Fibroblast of skin of left quadriceps (primary cell): Measurements from ENCODE around the gene ATP6V1F.

Experiments used
- DNase-seq, 2 experiments: peaks; one replicate each; pipeline ENCODE4 v3.0.0-alpha.2; 2013; ENCODE audit warnings: low read depth in 2 of 2

The ATP6V1F gene

DNA sequence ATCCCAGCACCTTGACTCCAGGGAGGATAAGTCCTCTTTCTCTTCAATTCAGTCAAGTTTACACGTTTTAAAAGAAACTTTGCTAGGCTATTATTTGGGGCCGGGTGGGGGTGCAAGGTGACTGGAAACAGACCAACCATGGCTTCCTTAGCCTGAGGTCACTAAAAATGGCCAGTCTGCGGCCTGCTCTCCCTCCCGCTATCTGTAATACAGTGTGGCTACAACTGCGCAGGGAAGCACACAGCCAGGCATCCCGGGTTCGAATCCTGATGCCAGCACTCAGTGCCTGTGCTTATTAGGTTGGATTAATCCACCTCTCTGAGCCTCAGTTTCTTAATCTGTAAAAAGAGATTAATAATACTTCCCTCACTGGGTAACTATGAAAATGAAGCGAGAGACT is 19.5 kb downstream of the ATP6V1F start:
- DNase-seq: no peak

DNA sequence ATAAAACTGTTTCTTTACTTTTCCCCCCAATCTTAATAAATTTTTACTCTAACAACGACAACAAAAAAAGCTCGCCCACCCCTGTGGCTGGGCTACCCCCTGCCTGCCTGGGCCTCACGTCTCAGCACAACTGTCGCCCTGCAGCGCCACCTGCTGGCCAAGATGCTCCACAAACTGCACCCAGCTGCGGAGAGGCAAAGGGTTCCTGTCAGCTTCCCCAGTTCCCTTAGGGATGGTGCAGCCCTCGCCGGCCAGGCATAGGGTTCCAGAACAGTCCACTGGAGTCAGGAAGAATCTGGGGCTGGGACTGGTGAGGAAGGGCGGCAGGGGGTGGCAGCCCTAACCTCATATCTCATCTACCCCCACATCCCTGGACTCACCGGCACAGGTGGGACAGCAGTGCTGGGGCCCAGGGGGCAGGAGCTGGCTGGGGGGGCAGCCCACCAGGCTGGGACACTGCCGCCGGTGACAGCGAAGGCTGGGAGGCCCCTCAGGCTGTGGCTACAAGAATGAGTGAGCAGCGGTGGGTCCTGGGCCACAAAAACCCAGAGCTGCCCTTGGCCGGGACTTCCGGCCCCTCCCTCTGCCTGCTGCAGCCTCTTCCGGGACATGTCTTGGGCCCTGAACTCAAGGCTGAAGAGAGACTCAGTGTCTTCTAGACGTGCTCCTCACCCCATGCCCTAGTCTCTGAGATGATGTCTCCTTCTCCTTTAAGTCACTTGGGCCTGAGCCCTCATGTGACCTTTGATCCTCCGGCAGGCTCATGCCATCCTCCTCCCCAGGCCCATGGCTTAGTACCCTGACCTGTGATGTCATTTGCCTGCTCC is 21.2 kb downstream of the ATP6V1F start:
- peak; percentile 21 to 22 for DNase-seq

DNA sequence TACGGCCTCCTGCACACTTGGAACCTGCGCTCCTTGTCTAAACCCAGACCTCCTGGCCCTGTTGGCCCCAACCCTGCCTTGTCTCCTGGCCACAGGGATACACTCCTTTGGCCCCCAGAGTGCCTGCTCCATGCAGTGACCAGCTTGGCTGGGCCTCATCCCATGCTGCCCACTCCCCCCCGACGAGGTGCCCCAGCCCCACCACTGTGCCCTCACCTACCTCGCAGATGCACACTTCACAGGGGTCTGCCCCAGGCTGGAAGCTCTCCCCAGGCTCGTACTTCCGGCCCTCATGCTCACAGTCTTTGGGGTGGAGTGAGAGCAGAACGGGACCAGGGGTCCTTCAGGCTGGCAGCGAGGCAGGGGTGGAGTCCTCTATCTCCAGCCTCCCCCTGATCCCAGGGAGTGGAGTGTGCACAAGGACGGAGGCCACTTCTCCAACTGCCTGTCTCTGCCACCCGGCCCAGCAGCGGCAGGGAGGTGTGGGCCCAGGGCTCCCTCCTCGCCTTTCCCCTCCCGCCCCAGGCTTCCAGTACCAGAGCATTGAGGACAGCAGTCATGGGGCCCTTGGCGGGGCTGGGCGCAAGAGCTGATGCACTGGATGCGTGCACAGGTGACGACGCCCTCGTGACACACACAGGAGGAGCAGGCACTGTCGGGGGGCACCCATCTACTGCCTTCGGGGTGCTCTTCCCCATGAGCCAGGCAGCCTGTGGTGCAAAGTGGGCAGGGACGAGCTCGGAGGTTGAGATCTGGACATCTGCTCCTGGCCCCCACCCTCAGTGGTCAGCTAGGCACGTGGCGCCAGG is 22.1 kb downstream of the ATP6V1F start:
- no peak for DNase-seq

DNA sequence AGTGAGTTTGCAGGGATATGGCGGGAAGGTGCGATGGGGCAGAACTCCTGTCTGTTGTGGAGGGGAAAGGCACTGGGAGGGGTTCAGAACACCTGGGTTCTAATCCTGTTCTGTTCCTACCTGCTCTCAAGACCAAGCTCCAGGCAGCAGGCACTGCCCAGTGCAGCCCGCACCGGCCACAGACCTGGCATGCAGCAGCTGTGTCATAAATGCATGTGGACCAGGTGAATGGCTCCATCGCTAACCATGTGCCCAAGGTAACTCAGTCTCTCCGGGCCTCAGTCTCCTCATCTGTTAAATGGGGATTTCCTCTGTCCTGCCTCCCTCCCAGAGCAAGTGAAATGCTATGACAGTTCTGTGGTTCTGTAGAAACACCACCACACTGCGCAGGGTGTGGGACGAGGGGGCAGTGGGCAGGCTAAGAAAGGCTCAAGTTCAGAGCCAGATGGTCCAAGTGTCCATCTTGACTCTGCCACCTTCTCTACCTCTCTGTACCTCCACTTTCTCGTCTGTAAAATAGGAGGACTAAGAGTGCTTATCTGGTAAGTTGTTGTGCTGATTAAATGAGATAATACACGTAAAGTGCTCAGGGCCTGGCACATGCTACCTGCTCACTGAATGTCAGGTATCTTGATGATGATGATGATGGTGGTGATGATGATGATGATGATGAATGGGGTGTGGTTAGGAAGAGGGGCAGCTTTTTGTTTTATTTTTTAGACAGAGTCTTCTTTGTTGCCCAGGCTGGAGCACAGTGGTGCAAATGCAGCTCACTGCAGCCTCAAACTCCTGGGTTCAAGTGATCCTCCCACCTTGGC is 22.9 kb downstream of the ATP6V1F start:
- DNase-seq: no peak

DNA sequence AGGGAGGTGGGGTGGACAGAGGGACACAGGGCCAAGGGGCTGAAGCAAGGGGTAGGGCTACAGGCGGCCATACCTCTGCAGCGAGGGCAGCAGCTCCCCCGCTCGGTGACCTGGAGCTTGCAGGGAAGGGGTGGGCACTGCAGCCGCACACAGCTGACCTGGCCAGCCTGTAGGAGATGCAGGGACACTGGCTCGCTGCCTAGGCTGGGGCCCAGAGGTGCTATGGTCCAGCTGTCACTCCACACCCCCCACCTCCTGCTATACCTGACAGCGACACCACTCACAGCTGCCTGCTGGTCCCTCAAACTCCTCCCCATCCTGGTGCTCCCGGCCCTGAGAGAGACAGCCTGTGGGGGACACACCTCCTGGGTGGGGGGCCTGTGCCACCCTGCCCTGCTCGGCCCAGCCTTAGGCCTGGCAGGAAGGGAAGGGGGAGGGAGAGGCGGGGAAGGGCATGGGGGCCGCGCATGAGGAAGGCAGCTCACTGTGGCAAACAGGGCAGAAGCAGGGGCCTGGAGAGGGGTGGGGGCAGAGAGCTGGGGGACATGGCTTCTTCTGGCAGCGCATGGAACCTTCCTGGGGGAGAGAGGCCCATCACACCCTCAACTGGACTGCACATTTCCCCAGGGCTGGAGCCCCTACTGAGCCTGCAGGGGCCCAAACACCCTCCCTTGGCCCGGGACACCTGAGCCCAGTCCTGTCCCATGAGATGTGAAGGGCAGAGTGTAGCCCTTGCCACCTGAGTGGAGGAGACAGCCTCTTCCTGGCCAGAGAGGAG is 23.9 kb downstream of the ATP6V1F start:
- no peak for DNase-seq

DNA sequence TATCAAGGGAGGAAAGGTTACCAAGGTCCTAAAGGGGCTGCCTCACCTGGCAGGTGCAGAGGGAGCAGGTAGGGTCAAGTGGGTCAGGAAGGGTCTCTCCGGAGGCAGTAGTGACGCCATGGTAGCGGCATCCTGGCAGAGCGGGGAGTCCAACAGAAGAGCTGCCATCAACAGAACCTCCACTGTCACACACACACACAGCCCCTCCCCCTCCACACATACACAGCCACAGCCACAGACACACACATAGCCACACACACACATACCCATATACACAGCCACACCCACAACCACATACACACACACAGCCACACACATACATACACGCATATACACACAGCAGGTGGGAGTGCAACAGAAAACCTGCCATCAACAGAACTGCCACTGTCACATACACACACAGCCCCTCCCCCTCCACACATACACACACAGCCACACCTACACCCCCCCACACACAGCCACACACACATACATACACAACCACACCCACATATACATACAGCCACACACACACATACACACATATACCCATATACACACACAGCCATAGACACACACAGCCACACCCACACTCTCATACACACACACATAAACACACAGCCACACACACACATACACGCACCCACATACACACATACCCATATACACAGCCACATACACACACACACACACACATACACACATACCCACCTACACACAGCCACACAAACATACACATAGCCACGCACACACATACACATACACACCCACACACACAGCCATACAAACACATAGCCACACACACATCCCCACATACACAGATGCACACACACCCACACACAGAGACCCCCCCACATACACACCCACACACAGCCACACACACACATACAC is 24.7 kb downstream of the ATP6V1F start:
- DNase-seq: no peak

DNA sequence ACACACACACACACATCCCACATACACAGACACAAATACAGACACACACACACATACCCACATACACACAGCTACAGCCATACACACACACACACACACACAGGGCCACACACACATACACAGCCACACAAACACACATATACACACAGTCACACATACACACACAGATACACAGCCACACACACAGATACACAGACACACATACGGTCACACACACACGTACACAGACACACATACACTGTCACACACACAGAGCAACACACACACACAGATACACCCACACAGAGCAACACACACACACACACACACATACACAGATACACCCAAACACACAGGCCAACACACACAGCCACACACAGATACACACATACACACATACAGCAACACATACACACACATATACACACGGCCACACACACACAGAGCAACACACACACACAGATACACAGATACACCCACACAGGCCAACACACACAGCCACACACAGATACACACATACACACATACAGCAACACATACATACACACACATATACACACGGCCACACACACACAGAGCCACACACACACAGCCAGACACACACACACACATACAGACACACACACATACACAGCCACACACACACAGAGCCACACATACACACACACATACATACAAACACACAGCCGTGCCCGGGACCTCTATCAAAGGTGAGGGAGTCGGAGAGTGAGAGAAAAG is 25.5 kb downstream of the ATP6V1F start:
- no peak for DNase-seq

DNA sequence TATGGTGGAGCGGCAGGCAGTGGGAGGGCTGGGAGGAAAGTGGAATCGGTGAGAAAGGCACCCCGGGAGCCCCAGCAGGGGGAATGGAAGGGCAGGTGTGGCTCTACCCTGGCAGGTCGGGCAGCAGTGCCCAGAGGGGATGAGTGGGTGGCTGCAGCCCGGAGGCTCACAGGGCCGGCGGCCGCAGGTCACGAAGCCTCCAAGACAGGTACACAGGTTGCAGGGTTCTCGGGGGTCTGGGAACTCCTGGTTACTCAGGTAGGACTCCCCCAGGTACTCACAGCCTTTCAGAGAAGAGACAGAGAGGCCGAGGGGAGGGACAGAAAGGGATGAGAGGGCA is 26.1 kb downstream of the ATP6V1F start:
- no peak for DNase-seq

DNA sequence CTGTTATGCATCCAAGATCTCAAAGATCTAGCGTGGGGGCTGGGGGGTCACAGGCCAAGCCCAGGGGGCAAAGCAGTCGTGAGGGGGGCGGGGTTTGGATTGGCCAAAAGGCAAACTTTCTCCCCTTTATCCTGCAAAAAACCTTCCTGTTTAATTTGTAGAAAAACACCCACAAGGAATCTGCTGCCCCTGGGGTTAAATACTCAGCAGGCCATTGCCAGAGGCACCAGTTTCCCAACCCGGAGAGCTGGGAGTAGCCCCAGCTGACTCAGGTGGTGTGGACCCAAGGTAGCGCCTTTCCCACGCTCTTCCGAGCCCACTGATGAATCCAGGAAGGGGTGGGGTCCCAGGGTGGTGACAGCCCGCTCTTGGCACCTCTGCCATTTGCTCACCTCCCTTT is 26.5 kb downstream of the ATP6V1F start:
- DNase-seq: no peak

DNA sequence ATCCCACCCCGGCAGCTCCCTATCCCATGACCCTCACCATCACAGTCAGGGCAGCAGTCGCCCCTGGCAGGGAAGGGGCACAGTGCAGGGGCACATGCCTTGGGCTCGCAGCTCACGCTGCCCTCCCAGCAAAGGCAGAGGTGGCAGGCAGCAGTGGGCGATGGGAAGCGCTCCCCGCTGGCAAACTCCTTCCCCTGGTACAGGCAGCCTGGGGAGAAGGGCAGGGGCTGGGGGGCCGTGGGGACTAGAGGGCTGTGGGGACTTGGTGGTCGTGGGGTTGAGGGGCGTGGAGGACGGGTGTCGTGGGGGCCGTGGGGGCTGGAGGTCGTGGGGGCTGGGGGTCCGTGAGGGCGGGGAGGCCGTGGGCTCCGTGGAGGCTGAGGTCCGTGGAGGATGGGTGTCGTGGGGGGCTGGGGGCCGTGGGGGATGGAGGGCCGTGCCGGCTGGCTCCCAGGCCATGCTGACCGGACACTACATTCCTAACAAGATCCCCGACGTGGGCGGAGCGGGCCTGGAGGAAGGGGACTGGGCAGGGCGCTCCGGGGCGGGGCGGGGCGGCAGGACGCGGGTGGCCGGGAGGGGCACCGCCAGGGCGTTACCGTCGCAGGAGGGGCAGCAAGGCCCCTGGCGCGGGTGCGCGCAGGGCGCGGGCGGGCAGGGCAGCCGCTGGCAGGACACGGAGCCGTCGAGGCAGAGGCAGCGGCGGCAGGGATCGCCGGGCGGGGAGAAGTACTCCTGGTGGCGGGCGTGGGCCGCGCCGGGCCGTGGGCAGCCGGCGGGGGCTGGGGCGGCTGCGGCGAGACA is 27.9 kb downstream of the ATP6V1F start:
- no peak for DNase-seq

DNA sequence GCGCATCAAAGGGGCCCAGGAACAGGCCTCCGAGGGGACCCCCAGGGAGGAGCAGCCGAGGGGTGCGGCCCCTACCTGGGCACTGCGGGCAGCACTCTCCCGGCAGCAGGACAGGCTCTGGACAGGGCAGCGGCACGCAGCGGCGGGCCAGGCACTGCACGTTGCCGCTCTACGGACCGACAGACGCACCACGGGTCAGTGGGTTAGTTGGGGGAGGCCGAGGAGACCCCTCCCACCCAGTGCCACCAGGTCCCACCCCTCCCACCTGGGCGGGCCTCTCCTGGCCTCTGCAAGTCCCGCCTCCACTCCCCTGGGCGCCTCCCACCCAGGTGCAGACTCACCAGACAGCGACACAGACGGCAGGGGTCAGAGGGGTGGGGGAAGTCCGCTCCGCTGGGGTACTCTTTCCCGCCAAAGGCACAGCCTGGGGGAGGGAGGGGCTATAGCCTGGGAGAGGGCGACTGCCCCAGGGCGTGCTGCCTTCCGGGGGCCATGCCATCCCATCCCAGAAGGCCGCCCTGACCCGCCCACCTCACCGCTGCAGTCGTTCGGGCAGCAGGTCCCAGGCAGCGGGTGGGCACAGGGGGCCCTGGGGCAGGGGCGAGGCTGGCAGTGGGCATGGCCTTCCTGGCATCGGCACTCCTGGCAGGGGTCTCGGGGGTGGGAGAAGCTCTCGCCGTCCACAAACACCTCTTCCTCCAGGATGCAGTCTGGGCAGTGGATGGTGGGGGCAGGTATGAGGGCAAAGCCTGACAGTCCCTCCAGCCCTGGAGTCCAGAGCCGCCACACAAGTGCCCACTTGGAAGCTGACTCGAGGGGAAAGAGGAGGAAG is 28.7 kb downstream of the ATP6V1F start:
- no peak for DNase-seq

DNA sequence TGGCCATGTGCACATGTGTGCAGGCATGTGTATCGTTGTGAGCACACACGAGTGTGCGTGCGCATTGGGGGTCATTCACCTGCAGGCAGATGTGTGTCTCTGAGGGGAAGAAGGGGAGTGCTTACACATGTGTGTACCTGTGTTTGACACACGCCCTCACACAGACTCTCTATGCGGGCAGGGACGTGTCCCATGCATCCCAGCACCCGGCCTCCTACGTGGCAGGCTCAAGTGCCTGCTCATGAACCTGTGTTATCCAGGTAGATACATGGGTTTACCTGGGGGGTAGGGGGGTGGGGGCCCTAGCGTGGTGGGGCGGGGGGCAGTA is 29.2 kb downstream of the ATP6V1F start:
- no peak for DNase-seq

DNA sequence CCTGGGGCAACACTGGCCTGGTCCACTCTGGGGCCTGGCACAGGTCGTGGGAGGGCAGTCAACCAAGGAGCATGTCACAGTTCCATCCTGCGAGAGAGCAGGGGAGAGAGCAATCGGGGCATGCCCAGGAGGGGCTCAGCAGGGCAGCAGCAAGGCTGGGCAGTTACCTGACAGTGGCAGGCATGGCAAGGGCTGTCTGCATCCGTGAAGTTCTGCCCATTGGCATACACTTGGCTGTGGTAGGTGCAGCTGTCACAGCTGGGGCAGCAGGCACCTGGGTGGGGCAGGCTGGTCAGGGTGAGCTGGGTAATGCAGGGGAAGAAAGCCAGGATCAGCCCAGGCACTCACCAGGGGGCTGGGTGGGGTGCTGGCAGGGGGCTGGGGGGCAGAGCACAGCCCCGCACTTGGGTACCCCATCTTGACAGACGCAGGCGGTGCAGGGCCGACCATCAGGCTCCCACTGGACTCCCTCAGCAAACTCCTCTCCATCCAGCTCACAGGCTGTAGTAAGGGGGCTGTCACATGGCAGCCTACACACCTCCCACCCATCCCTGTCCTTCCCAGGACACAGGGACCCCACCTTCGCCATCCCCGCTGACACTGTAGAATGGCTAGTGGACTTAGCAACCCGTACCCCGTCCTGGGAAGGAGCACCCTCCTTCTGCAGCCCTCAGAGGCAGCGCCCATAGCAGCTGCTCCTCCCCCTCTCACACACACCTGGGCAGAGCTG is 30.0 kb downstream of the ATP6V1F start:
- DNase-seq: no peak

DNA sequence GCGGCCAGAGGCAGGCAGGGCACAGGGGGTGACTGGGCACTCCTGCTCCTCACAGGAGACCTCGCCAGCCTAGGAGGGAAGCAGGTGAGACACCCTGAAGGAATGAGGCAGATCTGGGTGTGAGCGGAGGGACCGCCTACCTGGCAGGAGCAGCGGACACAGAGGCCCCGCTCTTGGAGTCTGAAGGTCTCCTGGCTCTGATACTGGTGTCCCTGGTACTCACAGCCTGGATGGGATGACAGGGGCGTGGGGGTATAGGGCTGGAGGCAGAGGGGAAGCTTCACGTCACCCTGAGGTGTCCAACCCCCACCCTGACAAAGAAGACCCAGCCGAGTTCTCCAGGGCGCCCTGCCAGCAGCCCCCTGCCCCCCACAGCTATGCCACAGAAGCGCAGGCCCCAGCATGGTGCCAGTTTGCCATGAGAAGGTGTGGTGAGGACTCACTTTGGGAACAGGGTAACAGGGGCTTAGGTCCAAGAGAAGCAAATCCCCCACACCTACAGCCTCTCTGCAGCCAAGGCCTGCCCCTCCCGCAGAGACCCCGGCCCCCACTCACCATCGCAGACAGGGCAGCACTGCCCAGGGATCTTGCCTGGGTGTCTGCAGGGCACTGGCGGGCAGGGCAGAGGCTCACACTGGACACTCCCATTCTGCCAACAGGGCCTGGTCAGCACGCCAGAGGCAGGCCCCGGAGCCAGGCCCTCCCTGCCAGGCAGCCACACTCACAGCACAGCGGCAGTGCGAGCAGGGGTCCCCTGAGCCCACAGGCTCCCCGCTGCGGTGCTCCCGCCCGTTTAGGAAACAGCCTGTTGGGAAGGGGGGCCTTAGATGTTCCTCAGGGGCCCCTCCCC is 30.8 kb downstream of the ATP6V1F start:
- DNase-seq: no peak

DNA sequence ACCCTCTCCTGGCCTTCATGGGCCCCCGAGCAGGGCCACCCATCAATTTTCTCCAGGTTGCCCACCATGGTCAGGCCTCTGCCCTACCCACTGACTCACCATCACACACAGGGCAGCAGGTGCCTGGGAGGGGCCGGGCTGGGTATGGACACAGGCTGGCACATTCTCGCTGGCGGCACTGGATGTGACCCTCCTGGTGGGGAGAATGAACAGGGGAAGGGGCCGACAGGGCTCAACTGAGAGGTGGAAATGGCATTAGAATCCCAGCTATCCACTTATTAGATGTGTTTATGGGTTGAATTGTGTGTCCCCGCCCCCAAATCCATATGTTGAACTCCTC is 31.4 kb downstream of the ATP6V1F start:
- no peak for DNase-seq

DNA sequence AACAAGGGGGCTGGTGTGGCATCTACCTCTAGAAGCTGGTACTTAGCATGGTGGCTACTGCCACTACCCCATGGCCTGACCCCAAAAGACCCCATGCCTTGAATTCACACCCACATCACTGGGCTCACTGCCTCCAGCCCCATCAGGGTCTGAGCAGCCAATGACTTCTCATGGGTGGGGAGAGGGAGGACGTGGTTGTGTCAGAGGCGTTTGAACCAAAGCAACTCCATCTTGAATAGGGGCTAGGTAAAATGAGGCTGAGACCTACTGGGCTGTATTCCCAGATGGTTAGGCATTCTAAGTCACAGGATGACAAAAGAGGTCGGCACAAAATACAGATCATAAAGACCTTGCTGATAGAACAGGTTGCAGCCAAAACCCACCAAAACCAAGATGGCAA is 32.7 kb downstream of the ATP6V1F start:
- DNase-seq: no peak

DNA sequence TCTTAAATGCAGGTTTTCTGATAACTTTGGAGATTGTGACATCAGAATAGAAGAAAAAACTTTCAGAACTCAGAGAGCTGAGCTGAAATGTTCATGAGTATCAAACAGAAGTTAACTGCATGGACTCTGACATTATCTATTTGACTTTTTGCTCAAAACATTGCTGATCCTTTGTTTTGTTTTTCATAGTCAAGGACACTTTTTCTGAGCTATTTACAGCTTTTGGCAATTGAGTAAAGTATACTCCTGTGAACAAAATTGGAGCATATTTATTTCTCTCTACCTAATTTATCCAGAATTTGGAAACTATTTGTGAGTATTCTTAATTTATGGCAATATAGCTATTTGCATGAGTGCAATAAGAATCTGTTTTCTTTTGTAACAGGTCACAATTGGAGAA is 36.7 kb downstream of the ATP6V1F start:
- no peak for DNase-seq
